Stimulated activated naive CD8-positive, alpha-beta T cell treated with anti-CD3 and anti-CD28 coated beads, Interleukin-15, Interleukin-2, amounts not matched to agents 100 ng/mL and 50 ng/mL, for 24 hours (primary cell): ENCODE data around the gene ERVK3-1.

Experiments
- H3K27ac Mint-ChIP-seq: one replicate; pipeline ENCODE4 v1.8.0; 2021; ENCODE audit warnings: mild to moderate bottlenecking, mixed read lengths
- H3K27me3 Mint-ChIP-seq: one replicate; pipeline ENCODE4 v1.8.0; 2021; ENCODE audit warnings: mixed read lengths
- H3K36me3 Mint-ChIP-seq: one replicate; pipeline ENCODE4 v1.8.0; 2021; ENCODE audit warnings: low read depth, mixed read lengths
- H3K4me1 Mint-ChIP-seq: one replicate; pipeline ENCODE4 v1.8.0; 2021; ENCODE audit warnings: low read depth, mixed read lengths
- H3K4me3 Mint-ChIP-seq: one replicate; pipeline ENCODE4 v1.8.0; 2021; ENCODE audit warnings: mild to moderate bottlenecking, mixed read lengths
- H3K9me3 Mint-ChIP-seq: one replicate; pipeline ENCODE4 v1.8.0; 2021; ENCODE audit warnings: mixed read lengths

ERVK3-1 gene

GRCh38 chr19:58357481-58358145 lies 52.4 kb downstream of the ERVK3-1 start:
- H3K4me3 Mint-ChIP-seq = no peak overlapping the region

DNA sequence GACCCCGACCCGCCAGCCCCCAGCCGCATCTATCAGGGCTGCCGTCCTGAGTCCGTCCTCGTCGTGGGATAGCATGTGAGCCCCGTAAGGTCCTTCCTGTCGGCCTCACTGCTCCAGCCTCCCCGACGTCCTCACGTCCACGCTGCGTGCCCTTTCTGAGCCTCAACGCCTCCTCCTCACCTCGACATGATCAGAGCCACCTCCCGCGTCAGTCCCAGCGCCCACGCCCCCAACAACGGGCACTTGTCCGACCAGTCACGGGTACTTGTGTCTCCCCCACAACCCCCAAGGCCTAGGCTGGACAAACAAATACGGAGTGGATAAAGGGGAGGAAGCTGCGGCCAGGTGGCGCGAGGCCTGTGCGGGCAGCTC lies 56.7 kb downstream of the ERVK3-1 start:
- Mint-ChIP-seq H3K27ac (peak overlapping the region; percentile 96), H3K36me3 (no peaks in the 10 kb centered on the region), H3K9me3 (no peaks in the 10 kb centered on the region), H3K27me3 (no peaks in the 10 kb centered on the region), H3K4me3 (peak overlapping the region; percentile 94), H3K4me1 (peaks cover 20% of the 10 kb centered on the region)

More at GRCh38 chr19:58357481-58358145, 52.4 kb downstream of the ERVK3-1 start:
- H3K36me3 Mint-ChIP-seq = no peaks in the 10 kb centered on the region
- H3K27me3 Mint-ChIP-seq = no peaks in the 10 kb centered on the region
- H3K4me1 Mint-ChIP-seq = peaks cover 28% of the 10 kb centered on the region
- H3K27ac Mint-ChIP-seq = no peak overlapping the region
- no peaks in the 10 kb centered on the region for H3K9me3 Mint-ChIP-seq

- H3K9me3 Mint-ChIP-seq = no peaks in the 10 kb centered on the region
- H3K4me1 Mint-ChIP-seq = peaks cover 20% of the 10 kb centered on the region
- H3K27ac Mint-ChIP-seq = peak within 1 kb of the TSS; percentile 96
- H3K4me3 Mint-ChIP-seq = peak within 1 kb of the TSS; percentile 94
- no peaks in the 10 kb centered on the region for H3K36me3 Mint-ChIP-seq
- H3K27me3 Mint-ChIP-seq = no peaks in the 10 kb centered on the region
Observed at GRCh38 chr19:58362272-58362994, 57.3 kb downstream of the ERVK3-1 start, which contains the start of gene ZNF497. ZNF497 (minus strand) TSS chr19:58362751; CDS start chr19:58357635, 5,116 bp downstream.

DNA sequence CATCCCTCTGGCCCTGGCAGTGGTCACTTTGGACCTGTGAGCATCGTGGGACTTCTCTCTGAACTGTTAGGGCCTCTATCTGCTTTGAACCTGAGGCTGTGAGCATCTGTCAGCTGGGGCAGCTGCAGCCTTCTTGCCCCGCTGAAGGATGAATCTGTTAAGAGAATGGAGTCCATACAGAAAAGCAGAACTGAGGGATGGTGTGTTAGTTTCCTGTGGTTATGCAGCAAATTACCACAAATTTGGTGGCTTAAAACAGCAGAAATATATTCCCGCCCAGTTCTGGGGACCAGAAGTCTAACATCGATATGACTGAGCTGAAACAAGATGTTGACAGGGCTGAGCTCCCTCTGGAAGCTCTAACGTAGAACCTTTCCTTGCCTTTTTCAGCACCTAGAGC lies 59.0 kb downstream of the ERVK3-1 start:
- peaks cover 20% of the 10 kb centered on the region for H3K4me1 Mint-ChIP-seq
- H3K4me3 Mint-ChIP-seq = no peak overlapping the region
- no peaks in the 10 kb centered on the region for H3K36me3 Mint-ChIP-seq
- H3K27ac Mint-ChIP-seq = no peak overlapping the region
- no peaks in the 10 kb centered on the region for H3K27me3 Mint-ChIP-seq
- no peaks in the 10 kb centered on the region for H3K9me3 Mint-ChIP-seq
